8988T (cell line): Measurements from ENCODE around the gene TMC4.
"Not testable (repeated sequence)": the region's sequence is repeated elsewhere in the genome, so short reads cannot be mapped to it uniquely, and the experiment has no call there.

Source experiments
- DNase-seq: peaks from one replicate; pipeline ENCODE4 v3.0.0; 2011

The TMC4 gene

DNA sequence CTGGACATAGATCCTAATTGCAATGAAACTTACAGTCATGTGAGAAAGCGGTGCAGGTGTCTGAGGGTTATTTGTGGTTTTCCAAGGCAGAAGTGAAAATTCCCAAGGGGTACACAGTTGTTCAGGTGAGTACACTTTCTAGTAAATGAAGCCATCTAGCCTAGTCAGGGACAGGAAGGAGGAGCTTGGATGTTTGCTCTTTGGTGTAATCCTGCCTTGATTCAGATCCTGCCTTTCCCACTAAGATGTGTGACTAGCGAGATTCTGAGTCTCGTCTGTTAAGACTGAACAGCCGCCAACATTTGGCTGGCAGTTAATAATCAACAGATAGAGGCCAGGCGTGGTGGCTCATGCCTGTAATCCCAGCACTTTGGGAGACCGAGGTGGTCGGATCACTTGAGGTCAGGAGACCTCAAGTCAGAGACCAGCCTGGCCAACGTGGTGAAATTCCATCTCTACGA, 30.2 kb upstream of the TMC4 start:
- no peak for DNase-seq

DNA sequence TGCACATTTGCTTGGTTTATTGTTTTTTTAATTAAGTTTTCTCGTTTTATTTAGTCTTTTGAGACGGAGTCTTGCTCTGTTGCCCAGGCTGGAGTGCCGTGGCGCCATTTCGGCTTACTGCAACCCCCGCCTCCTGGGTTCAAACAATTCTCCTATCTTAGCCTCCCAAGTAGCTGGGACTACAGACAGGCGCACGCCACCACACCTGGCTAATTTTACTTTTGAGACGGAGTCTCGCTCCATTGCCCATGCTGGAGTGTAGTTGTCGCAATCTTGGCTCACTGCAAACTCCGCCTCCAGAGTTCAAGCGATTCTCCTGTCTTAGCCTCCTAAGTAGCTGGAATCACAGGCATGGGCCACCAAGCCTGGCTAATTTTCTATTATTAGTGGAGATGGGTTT, 29.0 kb upstream of the TMC4 start:
- no peak for DNase-seq

GRCh38 chr19:54201172-54201701, 28.3 kb upstream of the TMC4 start:
- DNase-seq = no peak

- no peak for DNase-seq
Observed at GRCh38 chr19:54199401-54199800, 26.4 kb upstream of the TMC4 start.

- DNase-seq = no peak
Observed at GRCh38 chr19:54197121-54197520, 24.2 kb upstream of the TMC4 start.

DNA sequence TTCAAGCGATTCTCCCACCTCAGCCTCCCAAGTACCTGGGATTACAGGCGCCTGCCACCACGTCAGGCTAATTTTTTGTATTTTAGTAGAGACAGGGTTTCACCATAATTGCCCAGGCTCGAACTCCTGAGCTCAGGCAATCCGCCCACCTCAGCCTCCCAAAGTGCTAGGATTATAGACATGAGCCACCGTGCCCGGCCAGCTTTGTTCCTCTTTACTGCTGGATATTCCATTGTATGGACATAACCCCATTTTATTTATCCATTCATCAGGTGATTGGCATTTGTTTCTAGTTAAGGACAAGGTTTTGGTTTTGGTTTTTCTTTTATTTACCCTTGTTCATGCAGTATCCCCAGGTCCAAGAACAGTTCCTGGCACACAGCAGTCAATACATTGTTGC, 23.6 kb upstream of the TMC4 start:
- no peak for DNase-seq

DNA sequence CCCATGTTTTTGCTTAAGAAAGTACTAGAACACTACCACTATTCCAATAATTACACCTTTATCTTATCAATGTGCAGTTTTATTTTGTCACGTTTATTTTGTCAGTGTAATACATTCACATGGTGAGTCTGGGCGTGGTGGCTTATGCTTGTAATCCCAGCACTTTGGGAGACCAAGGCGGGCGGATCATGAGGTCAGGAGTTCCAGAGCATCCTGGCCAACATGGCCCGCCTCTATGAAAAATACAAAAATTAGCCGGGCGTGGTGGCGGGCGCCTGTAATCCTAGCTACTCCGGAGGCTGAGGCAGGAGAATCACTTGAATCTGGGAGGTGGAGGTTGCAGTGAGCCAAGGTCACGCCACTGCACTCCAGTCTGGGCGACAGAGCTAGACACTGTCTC, 21.5 kb upstream of the TMC4 start:
- DNase-seq = not testable (repeated sequence)

DNA sequence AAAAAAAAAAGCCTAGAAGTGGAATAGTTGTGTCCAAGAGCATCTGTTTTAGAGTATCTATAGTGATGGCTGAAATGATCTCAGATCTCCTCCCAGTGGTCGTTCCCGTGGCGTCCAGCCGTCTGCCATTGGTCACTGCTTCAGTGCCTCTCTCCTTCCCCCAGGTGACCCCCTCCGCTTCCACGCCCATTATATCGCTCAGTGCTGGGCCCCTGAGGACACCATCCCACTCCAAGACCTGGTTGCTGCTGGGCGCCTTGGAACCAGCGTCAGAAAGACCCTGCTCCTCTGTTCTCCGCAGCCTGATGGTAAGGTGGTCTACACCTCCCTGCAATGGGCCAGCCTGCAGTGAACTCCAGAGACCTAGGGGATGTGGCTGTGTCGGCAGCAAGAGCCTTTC, 20.1 kb upstream of the TMC4 start:
- DNase-seq = no peak

DNA sequence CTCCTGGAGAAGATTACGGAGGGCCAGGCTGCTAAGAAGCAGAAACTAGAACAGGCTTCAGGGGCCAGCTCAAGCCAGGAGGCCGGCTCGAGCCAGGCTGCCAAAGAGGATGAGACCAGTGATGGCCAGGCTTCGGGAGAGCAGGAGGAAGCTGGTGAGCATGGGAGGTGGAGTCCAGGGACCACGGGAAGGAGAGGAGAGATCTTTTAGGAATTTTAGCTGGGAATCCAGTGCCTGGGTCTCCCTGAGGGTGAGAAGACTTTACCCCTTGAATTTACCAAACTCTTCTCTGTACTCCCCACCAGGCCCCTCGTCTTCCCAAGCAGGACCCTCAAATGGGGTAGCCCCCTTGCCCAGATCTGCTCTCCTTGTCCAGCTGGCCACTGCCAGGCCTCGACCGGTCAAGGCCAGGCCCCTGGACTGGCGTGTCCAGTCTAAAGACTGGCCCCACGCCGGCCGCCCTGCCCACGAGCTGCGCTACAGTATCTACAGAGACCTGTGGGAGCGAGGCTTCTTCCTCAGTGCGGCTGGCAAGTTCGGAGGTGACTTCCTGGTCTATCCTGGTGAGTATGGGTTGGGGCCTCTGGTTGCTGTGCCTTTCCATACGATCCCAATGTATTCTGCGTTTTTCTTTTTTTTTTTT, 19.0 kb upstream of the TMC4 start:
- no peak for DNase-seq

- no peak for DNase-seq
Observed at GRCh38 chr19:54191011-54191810, 18.3 kb upstream of the TMC4 start, which contains the start of gene TSEN34. Gene TSEN34, plus strand, starts transcription at chr19:54191308. Its CDS starts 57 bp downstream, at chr19:54191365.

DNA sequence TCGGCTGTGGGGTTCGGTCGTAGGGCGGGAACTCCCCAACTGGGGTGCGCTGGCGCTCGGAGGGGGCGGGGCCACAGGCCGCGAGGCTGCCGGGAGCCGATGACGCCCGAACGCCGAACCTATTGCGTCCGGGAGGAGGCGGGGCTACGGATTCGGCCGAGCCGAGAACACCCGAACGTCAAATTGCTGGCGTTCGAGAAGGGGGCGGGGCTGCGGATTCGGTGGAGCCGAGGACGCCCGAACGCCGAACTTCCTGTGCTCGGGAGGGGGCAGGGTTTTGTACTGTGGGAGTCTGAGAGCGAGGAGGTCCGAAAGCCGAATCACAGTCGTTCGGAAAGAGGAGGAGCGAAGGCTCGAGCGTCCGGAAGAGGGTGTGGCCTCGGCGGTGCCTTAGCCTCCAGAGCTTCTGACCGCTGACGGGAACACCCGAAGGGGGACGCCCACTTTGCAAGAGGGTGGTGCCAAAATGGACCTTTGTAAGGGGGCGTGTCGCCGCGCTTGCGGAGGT, 17.6 kb upstream of the TMC4 start:
- no peak for DNase-seq

- peak; percentile 60 for DNase-seq
Observed at GRCh38 chr19:54189735-54190502, 17.0 kb upstream of the TMC4 start.

- DNase-seq = peak; percentile 68
Observed at GRCh38 chr19:54189145-54189734, 16.3 kb upstream of the TMC4 start, which contains the start of gene MBOAT7. Gene MBOAT7, minus strand, starts transcription at chr19:54189580. Its CDS starts 1,072 bp downstream, at chr19:54188508.

DNA sequence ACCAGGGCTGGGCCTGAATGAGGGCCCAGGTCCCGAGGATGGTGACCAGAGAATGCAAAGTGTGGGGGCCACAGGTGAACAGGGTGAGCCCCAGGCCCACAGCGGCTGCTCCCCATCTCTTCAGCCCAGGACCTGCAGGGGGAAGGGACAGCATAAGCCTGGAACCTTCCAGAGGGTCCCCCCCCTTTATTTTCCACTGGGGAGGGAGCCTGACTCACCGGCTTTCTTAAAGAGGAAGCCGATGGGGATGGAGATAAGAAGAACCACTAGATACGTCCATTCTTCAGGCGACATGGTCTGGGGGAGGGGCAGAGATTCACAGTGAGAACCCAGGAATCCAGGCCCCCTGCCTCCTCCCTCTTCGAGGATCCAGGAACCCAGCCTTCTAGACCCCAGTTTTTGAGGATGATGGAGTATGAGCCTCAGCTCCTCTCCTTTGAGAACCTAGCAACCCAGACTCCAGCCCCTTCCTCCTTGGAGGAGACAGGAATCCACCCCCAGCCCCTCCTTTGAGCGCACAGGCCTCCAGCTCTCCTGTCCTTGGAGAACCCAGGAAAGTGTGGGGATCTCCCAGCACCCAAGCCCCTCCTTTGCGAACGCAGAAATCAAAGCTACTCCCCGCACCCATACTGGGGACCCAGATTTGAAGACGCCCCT, 15.4 kb upstream of the TMC4 start:
- DNase-seq = no peak

DNA sequence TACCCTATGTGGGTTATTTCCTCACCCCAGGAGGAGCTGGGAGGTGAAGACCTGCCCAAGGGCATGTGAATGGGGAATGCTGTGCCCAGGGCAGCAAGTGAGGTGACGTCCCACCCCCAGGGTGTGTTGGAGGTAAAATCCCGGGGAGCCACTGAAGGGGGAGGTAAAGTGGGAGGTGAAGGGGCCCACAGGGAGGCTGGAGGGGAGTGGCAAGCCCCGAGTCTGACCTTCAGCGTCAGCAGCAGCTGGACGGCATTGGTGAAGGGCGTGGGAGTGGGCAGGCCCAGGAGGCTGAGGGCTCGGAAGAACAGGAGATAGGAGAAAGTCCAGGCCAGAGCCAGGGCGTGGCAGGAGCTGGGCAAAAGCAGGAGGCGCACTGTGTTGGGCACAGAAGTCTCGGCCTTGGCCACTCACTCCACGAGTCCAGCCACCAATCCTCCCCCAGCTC, 14.0 kb upstream of the TMC4 start:
- no peak for DNase-seq

DNA sequence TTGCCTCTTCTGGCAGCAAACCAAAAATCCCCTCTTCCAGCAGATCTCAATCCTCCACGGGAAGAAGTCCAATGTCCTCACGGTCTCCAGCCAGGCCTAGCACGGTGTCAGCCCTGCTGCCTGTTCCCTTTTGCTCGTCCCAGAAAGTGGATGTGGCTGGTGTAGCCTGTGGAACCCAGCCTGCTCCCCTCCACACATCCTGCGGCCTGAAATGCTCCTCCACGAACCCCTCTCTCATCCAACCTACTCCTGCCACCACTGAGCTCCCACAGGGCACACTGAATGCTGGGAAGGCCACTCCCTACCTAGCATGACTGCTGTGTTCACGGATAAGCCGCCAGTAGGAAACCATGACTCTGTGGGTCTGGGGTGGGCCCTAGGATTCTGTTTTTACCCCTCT, 13.4 kb upstream of the TMC4 start:
- no peak for DNase-seq

DNA sequence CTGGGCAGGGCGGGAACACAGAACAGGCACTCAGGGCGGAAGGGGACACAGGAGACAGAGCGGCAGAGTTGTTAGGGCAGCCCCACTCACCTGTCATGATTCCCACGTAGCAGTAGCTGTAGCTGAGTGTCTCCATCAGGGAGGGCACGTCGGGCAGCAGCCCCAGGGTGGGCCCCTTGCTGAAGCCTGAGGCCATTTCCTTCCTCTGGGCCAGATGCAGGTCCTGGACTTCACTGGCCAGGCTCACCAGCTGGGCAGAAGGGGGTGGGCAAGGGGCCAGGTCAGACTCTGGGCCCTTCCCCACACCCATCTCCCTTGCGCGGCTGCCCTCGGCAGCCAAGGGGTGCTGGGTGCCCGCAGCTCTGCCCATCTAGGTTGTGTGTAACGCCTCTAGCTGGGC, 10.5 kb upstream of the TMC4 start:
- no peak for DNase-seq

DNA sequence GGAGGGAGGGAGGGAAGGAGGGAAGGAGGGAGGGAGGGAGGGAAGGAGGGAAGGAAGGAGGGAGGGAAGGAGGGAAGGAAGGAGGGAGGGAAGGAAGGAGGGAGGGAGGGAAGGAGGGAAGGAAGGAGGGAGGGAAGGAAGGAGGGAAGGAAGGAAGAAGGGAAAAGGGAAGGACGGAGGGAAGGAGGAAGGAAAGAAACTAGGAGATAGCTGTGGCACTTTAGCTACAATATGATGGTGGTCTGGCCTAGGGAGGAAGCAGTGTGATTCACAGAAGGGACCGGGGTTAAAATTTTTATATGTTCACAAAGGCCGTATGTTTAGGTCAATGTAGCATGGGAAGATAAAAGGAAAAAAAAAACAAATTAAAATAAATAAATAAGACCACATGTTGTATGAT, 8.9 kb upstream of the TMC4 start:
- not testable (repeated sequence) for DNase-seq

- DNase-seq = no peak
Observed at GRCh38 chr19:54180691-54181091, 7.7 kb upstream of the TMC4 start.

- no peak for DNase-seq
Observed at GRCh38 chr19:54179921-54180461, 7.0 kb upstream of the TMC4 start.

- no peak for DNase-seq
Observed at GRCh38 chr19:54179262-54179852, 6.4 kb upstream of the TMC4 start.
